AG04449 (cell line): ENCODE results near the gene ELMOD3.

ENCODE experiments used
- CTCF ChIA-PET: fragments of 350-600 bp; formaldehyde crosslinking; extraction: SDS; loops from one replicate; lab custom pipeline; 2021; ENCODE audit warnings: antibody characterized with exemption; lab: Yijun Ruan, JAX
- POLR2A ChIA-PET: fragments of 400-600, 350-600 bp; formaldehyde crosslinking; extraction: SDS; loops from one replicate; lab custom pipeline; 2020; ENCODE audit warnings: antibody characterized with exemption, inconsistent platforms; lab: Yijun Ruan, JAX
- DNase-seq: peaks from one replicate; pipeline ENCODE4 v3.0.0-alpha.2; 2010; ENCODE audit warnings: low read depth, low spot score
- H3K4me3 ChIP-seq: 2 replicates; pipeline ENCODE4 v1.5.1; 2011; ENCODE audit warnings: low read depth, mild to moderate bottlenecking, control low read depth, low read length
- CTCF ChIP-seq: IDR thresholded peaks from one replicate; pipeline ENCODE4 v1.5.1; 2011; ENCODE audit warnings: mild to moderate bottlenecking, moderate library complexity, low read length, control low read depth, inconsistent platforms; ENCODE audit not compliant: insufficient read depth; ENCODE audit errors: missing control alignments

The ELMOD3 gene

DNA sequence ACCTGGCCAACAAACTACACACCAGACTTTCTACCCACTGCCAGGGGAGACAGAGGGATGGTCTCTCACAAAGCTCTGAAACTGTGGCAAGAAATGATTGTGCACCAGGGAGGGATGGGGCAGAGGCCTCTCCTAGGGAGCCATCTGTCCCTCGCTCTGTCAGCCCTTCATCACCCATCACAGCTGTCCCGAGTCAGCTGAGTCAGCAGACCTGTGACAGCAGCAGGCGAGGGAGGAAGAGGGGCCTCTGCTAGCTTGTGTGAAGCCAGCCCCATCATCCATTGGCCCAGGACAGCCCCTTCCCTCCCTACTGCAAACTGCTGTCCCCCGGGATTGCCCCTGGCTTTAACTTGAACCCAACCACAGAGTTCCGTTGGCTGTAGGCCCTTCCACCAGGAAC, 69.0 kb downstream of the ELMOD3 start:
- no peak overlapping the region for H3K4me3 ChIP-seq
- no peak for TF ChIP-seq CTCF
- DNase-seq: no peak
- ChIA-PET POLR2A (interaction anchor here (3.2 kb wide), 1 partner anchor 116 kb away, joined by 15 read pairs; the partner anchor contains the start of gene MAT2A), CTCF (interaction anchor here (1.1 to 34.9 kb wide), 2 partner anchors 11 to 124 kb away, joined by 3 to 922 read pairs; partner anchors contain the start of genes GGCX and MAT2A)

GRCh38 chr2:85425588-85425987, 71.0 kb downstream of the ELMOD3 start:
- ChIA-PET POLR2A (interaction anchor here (3.2 kb wide), 1 partner anchor 114 kb away, joined by 15 read pairs; the partner anchor contains the start of gene MAT2A), CTCF (interaction anchor here (1.2 to 34.9 kb wide), 2 partner anchors 9 to 122 kb away, joined by 3 to 922 read pairs; partner anchors contain the start of genes GGCX and MAT2A)
- no peak overlapping the region for H3K4me3 ChIP-seq
- DNase-seq: no peak
- no peak for TF ChIP-seq CTCF

DNA sequence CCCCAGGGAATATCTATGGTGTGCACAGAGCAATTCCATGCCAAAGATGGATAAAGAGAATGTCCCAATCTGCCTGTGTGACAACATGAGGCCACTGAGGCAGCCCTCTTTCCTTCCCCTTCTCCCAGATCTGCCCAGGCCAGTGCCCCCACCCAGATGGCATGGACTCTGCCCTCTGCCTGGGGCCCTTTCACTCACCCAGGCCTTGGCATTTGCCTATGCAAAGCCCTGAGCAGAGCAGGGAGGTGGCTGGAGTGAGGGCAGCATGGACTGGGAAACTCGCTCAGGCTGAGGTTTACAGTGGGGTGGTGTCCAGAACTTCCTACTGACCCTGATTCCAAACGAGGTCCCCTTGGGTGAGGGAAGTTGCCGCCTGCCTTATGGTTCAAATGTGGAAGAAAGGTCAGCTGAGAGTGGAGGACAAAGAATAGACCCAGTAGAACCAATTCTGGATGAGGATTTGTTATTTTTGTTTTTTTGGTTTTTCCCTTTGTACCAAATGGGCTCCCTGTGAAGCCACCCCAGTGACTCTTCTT, 72.8 kb downstream of the ELMOD3 start:
- H3K4me3 ChIP-seq: no peak overlapping the region
- no peak for DNase-seq
- TF ChIP-seq CTCF: no peak
- POLR2A ChIA-PET: interaction anchor here (2.5 kb wide), 1 partner anchor 112 kb away, joined by 21 read pairs; the partner anchor contains the start of gene MAT2A
- CTCF ChIA-PET: interaction anchor here (1.0 to 34.9 kb wide), 3 partner anchors 7 to 121 kb away, joined by 3 to 922 read pairs (median 45); partner anchors contain the start of genes GGCX, MAT2A and SH2D6

DNA sequence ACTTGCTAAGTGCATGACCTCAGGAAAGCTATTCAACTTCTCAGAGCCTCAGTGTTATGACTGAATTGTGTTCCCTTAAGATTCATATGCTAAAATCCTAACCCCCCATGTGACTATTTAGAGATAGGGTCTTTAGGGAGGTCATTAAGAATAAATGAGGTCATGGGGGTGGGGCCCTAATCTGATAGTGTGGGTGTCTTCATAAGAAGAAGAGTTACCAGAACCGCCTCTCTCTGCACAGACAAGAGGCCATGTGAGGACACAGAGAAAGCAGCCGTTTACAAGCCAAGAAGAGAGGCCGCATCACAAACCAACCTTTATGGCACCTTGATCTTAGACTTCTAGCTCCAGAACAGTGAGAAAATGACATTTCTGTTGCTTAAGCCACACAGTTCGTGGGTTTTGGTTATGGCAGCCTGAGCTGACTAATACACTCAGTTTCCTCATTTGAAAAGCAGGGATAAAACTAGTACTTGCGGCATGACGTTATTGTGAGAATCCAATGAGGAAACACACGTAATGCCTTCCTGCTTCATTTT, 73.8 kb downstream of the ELMOD3 start:
- ChIA-PET POLR2A (interaction anchor here (1.0 to 2.5 kb wide), 3 partner anchors 9 to 122 kb away, joined by 3 to 21 read pairs (median 7); partner anchors contain the start of gene MAT2A), CTCF (interaction anchor here (5.4 to 34.9 kb wide), 2 partner anchors 8 to 120 kb away, joined by 45 to 922 read pairs; partner anchors contain the start of genes GGCX, MAT2A and SH2D6)
- TF ChIP-seq CTCF: no peak
- no peak for DNase-seq
- no peak overlapping the region for H3K4me3 ChIP-seq

- no peak overlapping the region for H3K4me3 ChIP-seq
- POLR2A ChIA-PET: interaction anchor here (1.0 to 2.5 kb wide), 3 partner anchors 10 to 121 kb away, joined by 3 to 21 read pairs (median 7); partner anchors contain the start of gene MAT2A
- no peak for DNase-seq
- CTCF ChIA-PET: interaction anchor here (1.0 to 34.9 kb wide), 4 partner anchors 9 to 129 kb away, joined by 3 to 922 read pairs (median 24); partner anchors contain the start of genes GGCX, MAT2A and SH2D6
- no peak for TF ChIP-seq CTCF
Measured at GRCh38 chr2:85429213-85429923, 74.8 kb downstream of the ELMOD3 start.

- ChIA-PET POLR2A (interaction anchor here (1.9 to 5.6 kb wide), 3 partner anchors 10 to 110 kb away, joined by 7 to 47 read pairs (median 21); partner anchors contain the start of gene MAT2A), CTCF (interaction anchor here (1.0 to 34.9 kb wide), 4 partner anchors 10 to 130 kb away, joined by 3 to 922 read pairs (median 24); partner anchors contain the start of genes GGCX, MAT2A and SH2D6)
- TF ChIP-seq CTCF: no peak
- no peak for DNase-seq
- H3K4me3 ChIP-seq: no peak overlapping the region
Measured at GRCh38 chr2:85429924-85430289, 75.3 kb downstream of the ELMOD3 start.
